ENCODE measurements around the gene BBS9. TPM values are rescaled to one million over a fixed set of nuclear protein-coding genes. Genes with fewer than 3 reads are reported as not detected.

Gene BBS9
- total and polyA plus RNA-seq, 12 donors: 4.1 to 44.0 (median 10.0) TPM

DNA sequence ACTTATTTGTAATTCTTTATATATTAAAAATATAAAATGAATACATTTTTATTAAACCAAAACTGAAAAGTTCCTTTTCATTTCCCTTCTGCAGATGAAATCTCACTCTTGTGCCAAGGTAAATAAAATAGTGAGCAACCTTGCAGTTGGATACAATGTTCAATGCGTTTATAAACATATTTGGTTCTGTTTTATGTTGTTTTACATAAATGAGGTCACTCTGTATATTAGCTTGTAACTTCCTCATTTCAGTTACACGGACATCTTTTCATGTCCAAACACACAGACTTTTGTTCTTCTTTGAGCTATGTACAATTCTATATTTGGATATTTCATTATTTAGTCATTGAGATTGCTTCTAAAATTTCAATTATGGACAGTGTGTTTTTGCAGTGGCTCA is 107.7 kb downstream of the BBS9 start:
- H3K4me3 ChIP-seq: no peak overlapping the region
- H3K27ac ChIP-seq: no peak overlapping the region
- TF ChIP-seq, protein P1, sequence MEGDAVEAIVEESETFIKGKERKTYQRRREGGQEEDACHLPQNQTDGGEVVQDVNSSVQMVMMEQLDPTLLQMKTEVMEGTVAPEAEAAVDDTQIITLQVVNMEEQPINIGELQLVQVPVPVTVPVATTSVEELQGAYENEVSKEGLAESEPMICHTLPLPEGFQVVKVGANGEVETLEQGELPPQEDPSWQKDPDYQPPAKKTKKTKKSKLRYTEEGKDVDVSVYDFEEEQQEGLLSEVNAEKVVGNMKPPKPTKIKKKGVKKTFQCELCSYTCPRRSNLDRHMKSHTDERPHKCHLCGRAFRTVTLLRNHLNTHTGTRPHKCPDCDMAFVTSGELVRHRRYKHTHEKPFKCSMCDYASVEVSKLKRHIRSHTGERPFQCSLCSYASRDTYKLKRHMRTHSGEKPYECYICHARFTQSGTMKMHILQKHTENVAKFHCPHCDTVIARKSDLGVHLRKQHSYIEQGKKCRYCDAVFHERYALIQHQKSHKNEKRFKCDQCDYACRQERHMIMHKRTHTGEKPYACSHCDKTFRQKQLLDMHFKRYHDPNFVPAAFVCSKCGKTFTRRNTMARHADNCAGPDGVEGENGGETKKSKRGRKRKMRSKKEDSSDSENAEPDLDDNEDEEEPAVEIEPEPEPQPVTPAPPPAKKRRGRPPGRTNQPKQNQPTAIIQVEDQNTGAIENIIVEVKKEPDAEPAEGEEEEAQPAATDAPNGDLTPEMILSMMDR (IDR thresholded peaks at IDR 0.05): no peak
- intact Hi-C loops (cut with DNase I): no loop called here
- WGBS, 2 donors: 72 to 79% methylated on average over 2 of the region's 2 CpGs
- H3K27me3 ChIP-seq: no peaks in the 10 kb centered on the region
- no peaks in the 10 kb centered on the region for H3K36me3 ChIP-seq
- peaks cover 0 to 7% (median 0%) of the 10 kb centered on the region in 9 donors for H3K4me1 ChIP-seq
- no peak for ATAC-seq
- no peak for DNase-seq
- no peaks in the 10 kb centered on the region for H3K9me3 ChIP-seq

DNA sequence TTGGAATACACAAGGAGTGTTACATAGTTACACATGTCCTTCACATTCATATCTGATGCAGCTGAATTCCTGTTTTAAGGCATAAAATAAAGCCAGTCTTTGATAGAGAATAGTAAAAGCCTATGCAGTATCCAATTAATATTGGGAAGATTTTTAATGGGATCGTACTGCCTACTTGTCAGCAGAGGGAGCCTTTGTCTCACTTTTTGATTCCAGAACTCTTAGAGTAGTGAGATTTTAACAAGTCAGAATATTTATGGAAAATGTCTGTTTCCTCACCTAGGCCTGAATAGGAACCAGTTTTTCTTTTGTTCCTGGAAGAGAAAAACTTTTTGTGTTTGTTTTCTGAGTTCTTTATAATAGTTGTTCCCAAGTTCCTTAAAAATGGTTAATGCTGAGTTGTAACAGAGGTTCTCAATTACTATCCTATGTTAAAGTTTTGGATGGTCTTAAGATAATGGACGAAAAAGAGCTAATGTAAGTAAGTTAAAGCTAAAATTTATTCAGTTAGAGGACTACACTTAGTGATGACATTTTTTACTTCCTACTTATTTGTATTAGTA is 114.0 kb downstream of the BBS9 start:
- H3K4me3 ChIP-seq: no peak overlapping the region
- WGBS, 2 donors: 44 to 48% methylated on average over 2 of the region's 2 CpGs
- DNase-seq (peak in 1 of 2 donors; percentile 5), ATAC-seq (peak in 5 of 8 donors; percentile 38 to 70 (median 56))
- no peaks in the 10 kb centered on the region for H3K9me3 ChIP-seq
- no peaks in the 10 kb centered on the region for H3K27me3 ChIP-seq
- no peak overlapping the region for H3K27ac ChIP-seq
- TF ChIP-seq, protein P1 (IDR thresholded peaks at IDR 0.05): peak; percentile 25 to 79 (median 66)
- H3K4me1 ChIP-seq: no peaks in the 10 kb centered on the region
- no peaks in the 10 kb centered on the region for H3K36me3 ChIP-seq
- intact Hi-C loops (cut with DNase I): loop anchor here in 8 of 10 donors (1.0 to 10.0 kb wide), 8 partner anchors 501 to 691 kb away; no protein-coding TSS in a partner anchor

DNA sequence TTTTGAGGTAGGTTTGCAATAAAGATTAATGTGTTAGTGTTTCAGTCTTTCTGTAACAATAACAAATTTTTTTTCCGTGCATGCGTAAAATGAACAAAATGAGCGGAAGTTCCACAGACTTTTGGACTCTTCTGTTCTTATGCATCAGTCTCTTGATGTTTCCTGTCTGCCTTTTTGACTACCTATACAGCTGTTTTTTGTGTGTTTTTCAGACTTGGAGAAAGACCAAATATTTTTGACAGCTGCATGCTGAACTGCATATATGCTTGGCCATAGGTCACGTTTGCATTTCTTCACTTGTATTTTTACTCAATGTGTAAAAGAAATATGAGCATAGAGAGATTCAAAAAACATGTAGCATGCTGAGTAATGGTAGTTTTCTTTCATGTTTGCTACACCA is 119.3 kb downstream of the BBS9 start:
- TF ChIP-seq, protein P1 (IDR thresholded peaks at IDR 0.05): no peak

DNA sequence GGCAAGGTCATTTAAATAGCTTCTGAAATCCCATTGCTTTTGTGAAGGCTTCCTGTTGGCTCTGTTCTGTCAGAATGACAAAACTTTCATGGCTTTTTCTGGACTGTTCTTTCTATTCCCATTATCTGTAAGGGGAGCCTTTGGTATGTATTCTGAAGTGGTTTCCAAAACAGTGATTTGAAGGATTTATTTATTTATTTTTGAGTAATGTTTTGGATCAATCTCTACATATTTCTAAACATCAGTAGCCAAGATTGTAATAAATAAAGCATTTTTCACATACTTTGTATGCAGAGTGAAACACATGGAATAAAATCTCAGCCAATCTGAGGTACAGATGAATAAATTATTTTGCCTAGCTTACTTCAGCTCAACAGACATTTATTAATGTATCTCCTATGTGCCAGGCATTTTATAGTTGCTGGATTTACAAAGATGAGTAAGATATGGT is 121.1 kb downstream of the BBS9 start:
- intact Hi-C loops (cut with DNase I): loop anchor here in 1 of 10 donors (10.0 kb wide), 1 partner anchor 494 kb away; no protein-coding TSS in a partner anchor
- Histone ChIP-seq H3K27ac (no peak overlapping the region), H3K36me3 (no peaks in the 10 kb centered on the region), H3K27me3 (no peaks in the 10 kb centered on the region), H3K4me3 (no peak overlapping the region), H3K4me1 (peaks cover 0 to 10% (median 0%) of the 10 kb centered on the region in 9 donors), H3K9me3 (peaks cover 0 to 9% (median 0%) of the 10 kb centered on the region in 11 donors)
- TF ChIP-seq, protein P1 (IDR thresholded peaks at IDR 0.05): no peak
- peak in 1 of 8 donors; percentile 41 for ATAC-seq
- DNase-seq: no peak

More for the DNA sequence above, 119.3 kb downstream of the BBS9 start:
- no peak overlapping the region for H3K4me3 ChIP-seq
- ATAC-seq: no peak
- H3K27me3 ChIP-seq: no peaks in the 10 kb centered on the region
- intact Hi-C loops (cut with DNase I): loop anchor here in 6 of 10 donors (5.0 to 10.0 kb wide), 5 partner anchors 496 to 686 kb away; no protein-coding TSS in a partner anchor
- H3K9me3 ChIP-seq: peaks cover 0 to 9% (median 0%) of the 10 kb centered on the region in 11 donors
- H3K4me1 ChIP-seq: peaks cover 0 to 10% (median 0%) of the 10 kb centered on the region in 9 donors
- no peak overlapping the region for H3K27ac ChIP-seq
- H3K36me3 ChIP-seq: no peaks in the 10 kb centered on the region
- DNase-seq: no peak
- 65 to 72% methylated on average over 4 of the region's 4 CpGs for WGBS, 2 donors

Measured in heart right ventricle (tissue), 16 donors.